ENCODE data around the gene MAGEA9B.
"Not testable (repeated sequence)": the region's sequence is repeated elsewhere in the genome, so short reads cannot be mapped to it uniquely, and the experiment has no call there.

MAGEA9B gene

GRCh38 chrX:149533999-149534398 is 53.3 kb downstream of the MAGEA9B start:
- not testable (repeated sequence) for DNase-seq

GRCh38 chrX:149532868-149533267 is 54.4 kb downstream of the MAGEA9B start:
- DNase-seq = not testable (repeated sequence)
